Measurements from ENCODE around the gene LACTB. TPM values are rescaled to one million over a fixed set of nuclear protein-coding genes. Genes with fewer than 3 reads are reported as not detected.

Gene LACTB
- total and polyA plus RNA-seq, 2 of the 13 experiments (the other 11 are each of a cell fraction or from before 2014, with no cell fraction given), result 14.8 to 23.0 TPM

DNA sequence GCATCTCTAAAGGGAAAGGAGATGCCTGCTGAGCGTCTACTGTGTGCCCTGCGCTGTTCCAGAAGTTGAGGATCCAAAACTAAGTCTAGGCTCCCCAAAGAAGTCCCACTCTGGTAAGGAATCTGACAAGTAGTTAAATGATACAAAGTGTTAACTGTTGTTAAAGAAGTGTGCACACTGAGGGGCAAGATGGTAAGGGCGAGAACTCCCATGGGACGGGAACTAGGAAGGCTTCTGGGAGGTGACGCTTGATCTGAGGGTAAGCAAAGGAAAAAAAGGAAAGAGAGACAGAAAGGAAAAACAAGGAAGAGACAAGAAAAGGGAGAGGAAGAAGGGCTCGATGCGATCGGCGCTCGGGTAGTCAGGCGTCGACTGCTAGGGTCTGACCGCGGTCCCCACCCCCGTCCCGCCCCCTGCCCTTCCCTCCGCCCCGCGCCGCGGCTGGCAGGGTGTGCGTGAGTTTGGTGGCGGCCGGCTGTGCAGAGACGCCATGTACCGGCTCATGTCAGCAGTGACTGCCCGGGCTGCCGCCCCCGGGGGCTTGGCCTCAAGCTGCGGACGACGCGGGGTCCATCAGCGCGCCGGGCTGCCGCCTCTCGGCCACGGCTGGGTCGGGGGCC, at the start of gene LACTB (continued):
- TF ChIP-seq, protein P1, sequence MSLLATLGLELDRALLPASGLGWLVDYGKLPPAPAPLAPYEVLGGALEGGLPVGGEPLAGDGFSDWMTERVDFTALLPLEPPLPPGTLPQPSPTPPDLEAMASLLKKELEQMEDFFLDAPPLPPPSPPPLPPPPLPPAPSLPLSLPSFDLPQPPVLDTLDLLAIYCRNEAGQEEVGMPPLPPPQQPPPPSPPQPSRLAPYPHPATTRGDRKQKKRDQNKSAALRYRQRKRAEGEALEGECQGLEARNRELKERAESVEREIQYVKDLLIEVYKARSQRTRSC (CRISPR knock-in tag; IDR thresholded peaks at IDR 0.05; ENCODE audit: low read depth), result 0 out of 2 replicates have a peak, but pooled peaks have one; percentile 38
- TF ChIP-seq ESRRA (CRISPR knock-in tag; IDR thresholded peaks at IDR 0.05; ENCODE audit: low read depth), result no peak; the same call in 1 of the 2 replicates
- TF ChIP-seq ZNF12 (CRISPR knock-in tag; IDR thresholded peaks at IDR 0.05), result 0 out of 2 replicates have a peak, but pooled peaks have one; percentile 11
- TF ChIP-seq SP5 (CRISPR knock-in tag; IDR thresholded peaks at IDR 0.05; ENCODE audit: borderline replicate concordance, low read depth), result peak; percentile 88
- TF ChIP-seq SAP130 (CRISPR knock-in tag; IDR thresholded peaks at IDR 0.05; ENCODE audit: low read depth), result peak; percentile 74; the same call in 1 of the 2 replicates
- peak; percentile 18; the same call in 1 of the 2 replicates for TF ChIP-seq SIN3B (IDR thresholded peaks at IDR 0.05; ENCODE audit: low read length)
- TF ChIP-seq ELF1 (CRISPR knock-in tag; IDR thresholded peaks at IDR 0.05), result peak; percentile 64
- TF ChIP-seq ERF (CRISPR knock-in tag; IDR thresholded peaks at IDR 0.05), result 0 out of 2 replicates have a peak, but pooled peaks have one; percentile 30
- TF ChIP-seq ZNF546 (CRISPR knock-in tag; conservative IDR thresholded peaks at IDR 0.05), result 0 out of 2 replicates have a peak, but pooled peaks have one; percentile 57
- no peak for TF ChIP-seq SOX13 (IDR thresholded peaks at IDR 0.05)
- peak in 1 of 2 experiments; percentile 48; a peak in 2 of 4 replicates for TF ChIP-seq SOX13 (CRISPR knock-in tag; conservative IDR thresholded peaks at IDR 0.05 in 1 of 2, IDR thresholded peaks at IDR 0.05 in 1 of 2)
- TF ChIP-seq SP1 (IDR thresholded peaks at IDR 0.05), result no peak
- peak; percentile 92 for TF ChIP-seq SP1 (CRISPR knock-in tag; IDR thresholded peaks at IDR 0.05)
- TF ChIP-seq, protein P2, sequence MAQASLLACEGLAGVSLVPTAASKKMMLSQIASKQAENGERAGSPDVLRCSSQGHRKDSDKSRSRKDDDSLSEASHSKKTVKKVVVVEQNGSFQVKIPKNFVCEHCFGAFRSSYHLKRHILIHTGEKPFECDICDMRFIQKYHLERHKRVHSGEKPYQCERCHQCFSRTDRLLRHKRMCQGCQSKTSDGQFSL (CRISPR knock-in tag; IDR thresholded peaks at IDR 0.05), result 0 out of 2 replicates have a peak, but pooled peaks have one; percentile 36
- TF ChIP-seq ELF3 (CRISPR knock-in tag; IDR thresholded peaks at IDR 0.05), result peak; percentile 84
- TF ChIP-seq, protein P3, sequence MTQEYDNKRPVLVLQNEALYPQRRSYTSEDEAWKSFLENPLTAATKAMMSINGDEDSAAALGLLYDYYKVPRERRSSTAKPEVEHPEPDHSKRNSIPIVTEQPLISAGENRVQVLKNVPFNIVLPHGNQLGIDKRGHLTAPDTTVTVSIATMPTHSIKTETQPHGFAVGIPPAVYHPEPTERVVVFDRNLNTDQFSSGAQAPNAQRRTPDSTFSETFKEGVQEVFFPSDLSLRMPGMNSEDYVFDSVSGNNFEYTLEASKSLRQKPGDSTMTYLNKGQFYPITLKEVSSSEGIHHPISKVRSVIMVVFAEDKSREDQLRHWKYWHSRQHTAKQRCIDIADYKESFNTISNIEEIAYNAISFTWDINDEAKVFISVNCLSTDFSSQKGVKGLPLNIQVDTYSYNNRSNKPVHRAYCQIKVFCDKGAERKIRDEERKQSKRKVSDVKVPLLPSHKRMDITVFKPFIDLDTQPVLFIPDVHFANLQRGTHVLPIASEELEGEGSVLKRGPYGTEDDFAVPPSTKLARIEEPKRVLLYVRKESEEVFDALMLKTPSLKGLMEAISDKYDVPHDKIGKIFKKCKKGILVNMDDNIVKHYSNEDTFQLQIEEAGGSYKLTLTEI (CRISPR knock-in tag; conservative IDR thresholded peaks at IDR 0.05), result no peak
- TF ChIP-seq, protein P4, sequence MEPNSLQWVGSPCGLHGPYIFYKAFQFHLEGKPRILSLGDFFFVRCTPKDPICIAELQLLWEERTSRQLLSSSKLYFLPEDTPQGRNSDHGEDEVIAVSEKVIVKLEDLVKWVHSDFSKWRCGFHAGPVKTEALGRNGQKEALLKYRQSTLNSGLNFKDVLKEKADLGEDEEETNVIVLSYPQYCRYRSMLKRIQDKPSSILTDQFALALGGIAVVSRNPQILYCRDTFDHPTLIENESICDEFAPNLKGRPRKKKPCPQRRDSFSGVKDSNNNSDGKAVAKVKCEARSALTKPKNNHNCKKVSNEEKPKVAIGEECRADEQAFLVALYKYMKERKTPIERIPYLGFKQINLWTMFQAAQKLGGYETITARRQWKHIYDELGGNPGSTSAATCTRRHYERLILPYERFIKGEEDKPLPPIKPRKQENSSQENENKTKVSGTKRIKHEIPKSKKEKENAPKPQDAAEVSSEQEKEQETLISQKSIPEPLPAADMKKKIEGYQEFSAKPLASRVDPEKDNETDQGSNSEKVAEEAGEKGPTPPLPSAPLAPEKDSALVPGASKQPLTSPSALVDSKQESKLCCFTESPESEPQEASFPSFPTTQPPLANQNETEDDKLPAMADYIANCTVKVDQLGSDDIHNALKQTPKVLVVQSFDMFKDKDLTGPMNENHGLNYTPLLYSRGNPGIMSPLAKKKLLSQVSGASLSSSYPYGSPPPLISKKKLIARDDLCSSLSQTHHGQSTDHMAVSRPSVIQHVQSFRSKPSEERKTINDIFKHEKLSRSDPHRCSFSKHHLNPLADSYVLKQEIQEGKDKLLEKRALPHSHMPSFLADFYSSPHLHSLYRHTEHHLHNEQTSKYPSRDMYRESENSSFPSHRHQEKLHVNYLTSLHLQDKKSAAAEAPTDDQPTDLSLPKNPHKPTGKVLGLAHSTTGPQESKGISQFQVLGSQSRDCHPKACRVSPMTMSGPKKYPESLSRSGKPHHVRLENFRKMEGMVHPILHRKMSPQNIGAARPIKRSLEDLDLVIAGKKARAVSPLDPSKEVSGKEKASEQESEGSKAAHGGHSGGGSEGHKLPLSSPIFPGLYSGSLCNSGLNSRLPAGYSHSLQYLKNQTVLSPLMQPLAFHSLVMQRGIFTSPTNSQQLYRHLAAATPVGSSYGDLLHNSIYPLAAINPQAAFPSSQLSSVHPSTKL (CRISPR knock-in tag; IDR thresholded peaks at IDR 0.05), result peak; percentile 39; the same call in 1 of the 2 replicates
- no peak for TF ChIP-seq ZNF720 (CRISPR knock-in tag; IDR thresholded peaks at IDR 0.05)
- TF ChIP-seq ZSCAN21 (CRISPR knock-in tag; IDR thresholded peaks at IDR 0.05; ENCODE audit: borderline replicate concordance), result 0 out of 2 replicates have a peak, but pooled peaks have one; percentile 31
- TF ChIP-seq, protein P5, sequence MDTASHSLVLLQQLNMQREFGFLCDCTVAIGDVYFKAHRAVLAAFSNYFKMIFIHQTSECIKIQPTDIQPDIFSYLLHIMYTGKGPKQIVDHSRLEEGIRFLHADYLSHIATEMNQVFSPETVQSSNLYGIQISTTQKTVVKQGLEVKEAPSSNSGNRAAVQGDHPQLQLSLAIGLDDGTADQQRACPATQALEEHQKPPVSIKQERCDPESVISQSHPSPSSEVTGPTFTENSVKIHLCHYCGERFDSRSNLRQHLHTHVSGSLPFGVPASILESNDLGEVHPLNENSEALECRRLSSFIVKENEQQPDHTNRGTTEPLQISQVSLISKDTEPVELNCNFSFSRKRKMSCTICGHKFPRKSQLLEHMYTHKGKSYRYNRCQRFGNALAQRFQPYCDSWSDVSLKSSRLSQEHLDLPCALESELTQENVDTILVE (CRISPR knock-in tag; IDR thresholded peaks at IDR 0.05), result 0 out of 2 replicates have a peak, but pooled peaks have one; percentile 21
- peak; percentile 45; the same call in 1 of the 2 replicates for TF ChIP-seq GATAD2A (CRISPR knock-in tag; IDR thresholded peaks at IDR 0.05)
- no peak for TF ChIP-seq PITX1 (CRISPR knock-in tag; IDR thresholded peaks at IDR 0.05)
- peak; percentile 74 for TF ChIP-seq THAP11 (CRISPR knock-in tag; IDR thresholded peaks at IDR 0.05)
- no peak for TF ChIP-seq ZKSCAN1 (IDR thresholded peaks at IDR 0.05; ENCODE audit: low read length)

Data from HepG2 (cell line).